Measurements from ENCODE around the gene TRIM36.

TRIM36 gene

GRCh38 chr5:115165790-115166189 is 3.9 kb downstream of the TRIM36 start:
- DNase-seq (ENCODE audit: low spot score): no peak

GRCh38 chr5:115160975-115161475 is 8.7 kb downstream of the TRIM36 start:
- no peak for DNase-seq (ENCODE audit: low spot score)

GRCh38 chr5:115151208-115151805 is 18.4 kb downstream of the TRIM36 start:
- no peak for DNase-seq (ENCODE audit: low spot score)

- no peak for DNase-seq (ENCODE audit: low spot score)
These were observed 19.2 kb downstream of the TRIM36 start for GRCh38 chr5:115150512-115150911.

- DNase-seq (ENCODE audit: low spot score): no peak
These were observed 22.7 kb downstream of the TRIM36 start for GRCh38 chr5:115147052-115147451.

GRCh38 chr5:115136294-115136693 is 33.4 kb downstream of the TRIM36 start:
- no peak for DNase-seq (ENCODE audit: low spot score)

- peak; percentile 35 for DNase-seq (ENCODE audit: low spot score)
These were observed 37.2 kb downstream of the TRIM36 start for GRCh38 chr5:115132465-115132864.

- no peak for DNase-seq (ENCODE audit: low spot score)
These were observed 43.4 kb downstream of the TRIM36 start for GRCh38 chr5:115126303-115126702.

GRCh38 chr5:115124741-115125140 is 45.0 kb downstream of the TRIM36 start:
- no peak for DNase-seq (ENCODE audit: low spot score)

- DNase-seq (ENCODE audit: low spot score): no peak
These were observed 53.7 kb downstream of the TRIM36 start for GRCh38 chr5:115116001-115116400.

- no peak for DNase-seq (ENCODE audit: low spot score)
These were observed 59.9 kb downstream of the TRIM36 start for GRCh38 chr5:115109840-115110239.

GRCh38 chr5:115109356-115109755 is 60.4 kb downstream of the TRIM36 start:
- DNase-seq (ENCODE audit: low spot score): no peak

GRCh38 chr5:115100319-115100955 is 69.3 kb downstream of the TRIM36 start:
- DNase-seq (ENCODE audit: low spot score): no peak

GRCh38 chr5:115098041-115098702 is 71.5 kb downstream of the TRIM36 start:
- peak; percentile 61 for DNase-seq (ENCODE audit: low spot score)

- DNase-seq (ENCODE audit: low spot score): no peak
These were observed 72.5 kb downstream of the TRIM36 start for GRCh38 chr5:115097236-115097635.

- DNase-seq (ENCODE audit: low spot score): no peak
These were observed 73.5 kb downstream of the TRIM36 start for GRCh38 chr5:115096034-115096769.

GRCh38 chr5:115087951-115088350 is 81.8 kb downstream of the TRIM36 start:
- DNase-seq (ENCODE audit: low spot score): no peak

GRCh38 chr5:115086473-115086872 is 83.2 kb downstream of the TRIM36 start:
- no peak for DNase-seq (ENCODE audit: low spot score)

GRCh38 chr5:115084246-115084793 is 85.4 kb downstream of the TRIM36 start:
- no peak for DNase-seq (ENCODE audit: low spot score)

GRCh38 chr5:115079924-115080623 is 89.6 kb downstream of the TRIM36 start:
- no peak for DNase-seq (ENCODE audit: low spot score)
